GM18511 (cell line): Measurements from ENCODE around the gene LIN7B.

Experiments
- ATAC-seq: cut with Tn5 transposase; IDR thresholded peaks from one replicate; pipeline ENCODE4 v1.9.1; 2021; ENCODE audit warnings: mild to moderate bottlenecking, moderate library complexity; ENCODE audit not compliant: unreplicated experiment

Gene LIN7B

DNA sequence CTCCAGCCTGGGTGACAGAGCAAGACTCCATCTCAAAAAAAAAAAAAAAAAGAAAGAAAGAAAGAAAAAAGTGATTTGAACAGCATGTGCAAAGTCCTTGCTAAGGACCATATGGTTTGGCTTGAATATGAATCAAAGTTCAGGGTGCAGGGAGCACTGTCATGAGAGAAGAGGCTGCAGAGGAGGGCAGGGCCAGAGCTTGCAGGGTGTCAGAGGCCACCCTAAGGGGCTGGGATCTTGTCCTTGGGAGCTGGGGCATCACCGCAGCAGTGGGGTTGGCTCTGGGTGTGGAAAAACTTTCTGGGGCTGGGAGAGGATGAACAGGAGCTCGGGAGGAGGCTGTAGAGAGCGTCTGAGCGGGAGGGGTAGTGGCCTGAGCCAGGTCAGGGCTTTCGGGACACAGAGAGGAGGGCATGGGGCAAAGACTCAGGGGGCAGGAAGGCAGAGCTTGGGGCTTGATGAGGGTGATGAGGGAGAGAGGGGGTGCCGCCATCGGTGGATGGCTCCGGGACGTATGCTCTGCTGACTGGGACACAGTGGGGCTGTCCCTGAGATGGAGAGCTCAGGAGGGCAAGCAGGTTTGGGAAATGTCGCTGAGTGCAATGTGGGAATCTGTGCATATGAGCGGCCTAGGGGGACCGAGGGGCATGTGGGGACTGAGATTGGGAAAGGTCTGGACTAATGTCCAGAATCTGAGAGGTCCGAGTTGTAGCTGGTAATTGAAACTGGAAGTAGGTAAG, 46.5 kb downstream of the LIN7B start:
- ATAC-seq, result no peak

DNA sequence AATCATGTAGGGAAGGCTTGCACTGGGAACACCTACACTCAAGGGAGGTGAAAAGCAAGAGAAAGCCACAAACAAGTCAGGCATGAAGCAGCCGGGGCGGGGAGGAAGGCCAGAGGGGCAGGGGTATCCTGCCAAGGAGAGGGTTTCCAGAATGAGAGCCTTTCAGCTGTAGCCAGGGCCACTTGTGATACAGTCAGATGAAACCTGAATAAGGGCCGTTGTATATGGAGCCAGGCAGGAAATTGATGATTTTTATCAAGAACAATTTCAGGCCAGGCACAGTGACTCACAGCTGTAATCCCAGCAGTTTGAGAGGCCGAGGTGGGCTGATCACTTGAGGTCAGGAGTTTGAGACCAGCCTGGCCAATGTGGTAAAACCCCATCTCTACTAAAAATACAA, 47.8 kb downstream of the LIN7B start:
- no peak for ATAC-seq

DNA sequence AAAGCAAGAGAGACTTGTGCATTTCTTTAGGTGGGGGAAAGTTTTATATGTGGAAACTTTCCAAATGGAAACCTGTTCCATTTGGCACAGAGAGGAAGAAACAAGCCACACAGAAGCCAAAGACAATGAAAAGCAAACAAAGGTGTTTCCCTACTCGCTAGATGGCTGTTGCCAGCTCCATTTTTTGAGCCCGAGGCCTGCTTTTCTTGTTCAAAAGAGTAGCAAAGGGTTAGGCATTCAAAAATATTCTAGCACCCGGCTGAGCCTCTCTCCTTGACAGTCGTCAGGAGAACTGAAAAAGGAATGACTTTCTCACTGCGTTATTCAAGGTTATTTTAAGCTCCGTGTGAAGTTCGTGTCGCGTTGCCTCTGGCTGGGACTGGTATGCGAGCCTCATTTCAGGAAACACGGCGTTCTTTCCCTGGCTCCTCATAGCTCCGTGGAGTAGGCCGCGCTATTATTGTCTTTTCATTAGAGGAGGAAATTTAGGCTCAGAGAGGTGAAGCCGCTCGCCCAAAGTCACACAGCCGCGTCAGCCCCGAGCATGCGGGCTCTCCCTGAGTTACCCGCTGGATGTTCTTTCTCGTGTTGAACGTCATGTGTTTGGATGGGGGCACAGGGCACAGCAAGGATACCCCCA, 51.1 kb downstream of the LIN7B start:
- ATAC-seq, result no peak

DNA sequence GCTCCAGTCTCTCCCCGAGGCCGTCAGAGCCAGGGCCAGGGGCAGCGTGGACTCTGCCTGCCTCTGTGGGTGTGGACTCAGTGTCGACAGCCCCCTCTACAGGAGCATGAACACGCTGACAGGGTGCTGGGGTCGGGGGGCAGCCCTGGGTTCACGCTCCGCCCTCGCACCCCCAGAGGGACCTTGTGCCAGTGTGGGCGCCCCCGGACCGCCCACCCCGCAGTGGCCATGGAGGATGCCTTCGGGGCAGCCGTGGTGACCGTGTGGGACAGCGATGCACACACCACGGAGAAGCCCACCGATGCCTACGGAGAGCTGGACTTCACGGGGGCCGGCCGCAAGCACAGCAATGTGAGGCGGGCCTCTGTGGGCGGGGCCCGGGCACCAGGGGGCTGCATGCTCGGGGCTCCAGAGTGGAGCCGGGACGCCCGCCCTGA, 51.7 kb downstream of the LIN7B start:
- no peak for ATAC-seq

DNA sequence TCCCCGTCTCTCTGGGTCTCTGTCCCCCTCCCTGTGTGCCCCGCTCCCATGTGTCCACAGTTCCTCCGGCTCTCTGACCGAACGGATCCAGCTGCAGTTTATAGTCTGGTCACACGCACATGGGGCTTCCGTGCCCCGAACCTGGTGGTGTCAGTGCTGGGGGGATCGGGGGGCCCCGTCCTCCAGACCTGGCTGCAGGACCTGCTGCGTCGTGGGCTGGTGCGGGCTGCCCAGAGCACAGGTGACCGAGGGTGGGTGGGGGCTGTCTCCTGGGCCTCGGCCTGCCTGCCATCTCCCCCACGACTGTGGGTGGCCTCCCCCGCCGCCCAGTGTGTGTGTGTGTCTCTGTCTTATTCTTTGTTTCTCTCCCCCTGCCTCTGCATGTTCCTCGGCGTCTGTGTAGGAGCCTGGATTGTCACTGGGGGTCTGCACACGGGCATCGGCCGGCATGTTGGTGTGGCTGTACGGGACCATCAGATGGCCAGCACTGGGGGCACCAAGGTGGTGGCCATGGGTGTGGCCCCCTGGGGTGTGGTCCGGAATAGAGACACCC, 53.8 kb downstream of the LIN7B start:
- no peak for ATAC-seq
